ENCODE data around the gene PEX11G.

PEX11G gene

GRCh38 chr19:7442423-7442822 is 46.4 kb downstream of the PEX11G start:
- TF ChIP-seq CTCF (IDR thresholded peaks at IDR 0.05; ENCODE audit: low read length) (no peak), EZH2 (IDR thresholded peaks at IDR 0.05; ENCODE audit: borderline replicate concordance, low read length) (no peak)
- Histone ChIP-seq H3K36me3 (ENCODE audit: insufficient read depth, low read length) (peaks cover 79% of the 10 kb centered on the region), H3K9me2 (ENCODE audit: low read depth, low read length) (no peaks in the 10 kb centered on the region), H2AFZ (ENCODE audit: low read length) (no peak overlapping the region), H3K27ac (ENCODE audit: low read depth, low read length, poor library complexity, severe bottlenecking) (no peak overlapping the region), H3K4me2 (ENCODE audit: low read length) (no peak overlapping the region), H3K4me1 (ENCODE audit: insufficient read depth, low read length, severe bottlenecking) (no peaks in the 10 kb centered on the region), H4K20me1 (ENCODE audit: insufficient read depth, low read length) (no peaks in the 10 kb centered on the region), H3K9ac (ENCODE audit: low read length) (no peak overlapping the region), H3F3A (ENCODE audit: insufficient read depth, low read length) (no peaks in the 10 kb centered on the region), H3K9me3 (ENCODE audit: low read length) (no peaks in the 10 kb centered on the region), H3K4me3 (ENCODE audit: low read depth, low read length, poor library complexity, severe bottlenecking) (no peak overlapping the region), H3K27me3 (ENCODE audit: insufficient read depth, low read length) (no peaks in the 10 kb centered on the region), H3K79me2 (ENCODE audit: insufficient read depth, low read length) (no peaks in the 10 kb centered on the region)

GRCh38 chr19:7441468-7442146 is 47.2 kb downstream of the PEX11G start:
- Histone ChIP-seq H3F3A (ENCODE audit: insufficient read depth, low read length) (no peaks in the 10 kb centered on the region), H3K27ac (ENCODE audit: low read depth, low read length, poor library complexity, severe bottlenecking) (no peak overlapping the region), H3K4me3 (ENCODE audit: low read depth, low read length, poor library complexity, severe bottlenecking) (no peak overlapping the region), H3K9ac (ENCODE audit: low read length) (no peak overlapping the region), H3K79me2 (ENCODE audit: insufficient read depth, low read length) (no peaks in the 10 kb centered on the region), H3K4me2 (ENCODE audit: low read length) (no peak overlapping the region), H2AFZ (ENCODE audit: low read length) (no peak overlapping the region), H3K27me3 (ENCODE audit: insufficient read depth, low read length) (no peaks in the 10 kb centered on the region), H4K20me1 (ENCODE audit: insufficient read depth, low read length) (no peaks in the 10 kb centered on the region), H3K36me3 (ENCODE audit: insufficient read depth, low read length) (peaks cover 75% of the 10 kb centered on the region), H3K4me1 (ENCODE audit: insufficient read depth, low read length, severe bottlenecking) (no peaks in the 10 kb centered on the region), H3K9me3 (ENCODE audit: low read length) (no peaks in the 10 kb centered on the region), H3K9me2 (ENCODE audit: low read depth, low read length) (no peaks in the 10 kb centered on the region)
- TF ChIP-seq CTCF (IDR thresholded peaks at IDR 0.05; ENCODE audit: low read length) (no peak), EZH2 (IDR thresholded peaks at IDR 0.05; ENCODE audit: borderline replicate concordance, low read length) (no peak)

- H3K4me1 ChIP-seq (ENCODE audit: insufficient read depth, low read length, severe bottlenecking): no peaks in the 10 kb centered on the region
- no peaks in the 10 kb centered on the region for H3K9me3 ChIP-seq (ENCODE audit: low read length)
- no peak overlapping the region for H3K4me3 ChIP-seq (ENCODE audit: low read depth, low read length, poor library complexity, severe bottlenecking)
- H3K4me2 ChIP-seq (ENCODE audit: low read length): no peak overlapping the region
- H3K9ac ChIP-seq (ENCODE audit: low read length): no peak overlapping the region
- H3K79me2 ChIP-seq (ENCODE audit: insufficient read depth, low read length): no peaks in the 10 kb centered on the region
- no peak overlapping the region for H2AFZ ChIP-seq (ENCODE audit: low read length)
- H3F3A ChIP-seq (ENCODE audit: insufficient read depth, low read length): no peaks in the 10 kb centered on the region
- no peaks in the 10 kb centered on the region for H3K9me2 ChIP-seq (ENCODE audit: low read depth, low read length)
- no peaks in the 10 kb centered on the region for H3K27me3 ChIP-seq (ENCODE audit: insufficient read depth, low read length)
- H4K20me1 ChIP-seq (ENCODE audit: insufficient read depth, low read length): no peaks in the 10 kb centered on the region
- TF ChIP-seq CTCF (IDR thresholded peaks at IDR 0.05; ENCODE audit: low read length) (no peak), EZH2 (IDR thresholded peaks at IDR 0.05; ENCODE audit: borderline replicate concordance, low read length) (no peak)
- no peak overlapping the region for H3K27ac ChIP-seq (ENCODE audit: low read depth, low read length, poor library complexity, severe bottlenecking)
- H3K36me3 ChIP-seq (ENCODE audit: insufficient read depth, low read length): peaks cover 73% of the 10 kb centered on the region
These were observed 48.5 kb downstream of the PEX11G start for GRCh38 chr19:7440188-7440975.

Measured in OCI-LY1 (cell line).